PC-3 (cell line): ENCODE measurements around the gene WDR45B. TPM values are rescaled to one million over a fixed set of nuclear protein-coding genes. Genes with fewer than 3 reads are reported as not detected.

Experiments used
- ATAC-seq: fragments of 200-7000 bp; cut with Tn5 transposase; 2 replicates; pipeline ENCODE4 v1.9.1; 2020; ENCODE audit warnings: mild to moderate bottlenecking, moderate library complexity
- BruUV-seq: library from RNA; stranded (reverse); fragments of 400-500 nt; replicated peaks from 2 replicates; lab custom pipeline; 2021; lab: Mats Ljungman, UMichigan
- CTCF ChIA-PET: fragments of 300-600 bp; sonication (Branson Sonifier 250); formaldehyde crosslinking; loops from one replicate; lab custom pipeline; 2022; ENCODE audit warnings: antibody characterized with exemption; lab: Charles Lee
- POLR2A ChIA-PET: fragments of 300-600 bp; sonication (Branson Sonifier 250); formaldehyde crosslinking; loops from one replicate; lab custom pipeline; 2022; ENCODE audit warnings: antibody characterized with exemption; ENCODE audit not compliant: unreplicated experiment; lab: Charles Lee
- DNase-seq: peaks from one replicate; pipeline ENCODE4 v3.0.0-alpha.2; 2015
- H2AFZ ChIP-seq: fragments of 300-600 bp; sonication (generic); 2 replicates; pipeline ENCODE4 v1.6.0; 2016; ENCODE audit warnings: antibody characterized with exemption, low read length
- H3F3A ChIP-seq: fragments of 300-600 bp; sonication (generic); one replicate; pipeline ENCODE4 v1.6.0; 2017; ENCODE audit warnings: antibody characterized with exemption, low read length, control low read depth, mild to moderate bottlenecking; ENCODE audit not compliant: unreplicated experiment
- H3K27ac ChIP-seq: fragments of 300-600 bp; sonication (generic); 2 replicates; pipeline ENCODE4 v1.5.1; 2016; ENCODE audit warnings: mild to moderate bottlenecking, low read length
- H3K27me3 ChIP-seq: fragments of 300-600 bp; sonication (generic); 2 replicates; pipeline ENCODE4 v1.6.1; 2016; ENCODE audit warnings: low read length, mixed read lengths
- H3K36me3 ChIP-seq: fragments of 300-600 bp; sonication (generic); 2 replicates; pipeline ENCODE4 v1.6.1; 2016; ENCODE audit warnings: low read depth, mixed run types, low read length, mixed read lengths
- H3K4me1 ChIP-seq: fragments of 300-600 bp; sonication (generic); 2 replicates; pipeline ENCODE4 v1.5.1; 2016; ENCODE audit warnings: low read length; ENCODE audit not compliant: insufficient read depth
- H3K4me2 ChIP-seq: fragments of 300-600 bp; sonication (generic); 2 replicates; pipeline ENCODE4 v1.6.0; 2016; ENCODE audit warnings: low read length
- H3K4me3 ChIP-seq: fragments of 300-600 bp; sonication (generic); 2 replicates; pipeline ENCODE4 v1.5.1; 2016; ENCODE audit warnings: mild to moderate bottlenecking, low read length, mixed read lengths
- H3K79me2 ChIP-seq: fragments of 300-600 bp; sonication (generic); 2 replicates; pipeline ENCODE4 v1.6.1; 2017; ENCODE audit warnings: low read length, mixed read lengths
- H3K9ac ChIP-seq: fragments of 300-600 bp; sonication (generic); 2 replicates; pipeline ENCODE4 v1.6.0; 2016; ENCODE audit warnings: mild to moderate bottlenecking, low read length
- H3K9me2 ChIP-seq: fragments of 300-600 bp; sonication (generic); replicated peaks from 2 replicates; pipeline ENCODE4 v1.6.1; 2016; ENCODE audit warnings: mixed run types, low read length, mixed read lengths
- H3K9me3 ChIP-seq: fragments of 300-600 bp; sonication (generic); 2 replicates; pipeline ENCODE4 v1.6.1; 2016; ENCODE audit warnings: low read length, mixed read lengths
- H4K20me1 ChIP-seq: fragments of 300-600 bp; sonication (generic); 2 replicates; pipeline ENCODE4 v1.6.1; 2016; ENCODE audit warnings: low read length, mixed read lengths
- CTCF ChIP-seq: fragments of 300-600 bp; sonication (generic); conservative IDR thresholded peaks from 2 replicates; pipeline ENCODE4 v1.5.1; 2017; ENCODE audit warnings: antibody characterized with exemption, low read depth, mild to moderate bottlenecking, low read length
- EZH2 ChIP-seq: fragments of 300-600 bp; sonication (generic); IDR thresholded peaks from one replicate; pipeline ENCODE4 v1.6.1; 2017; ENCODE audit warnings: antibody characterized with exemption, mild to moderate bottlenecking, low read length; ENCODE audit not compliant: unreplicated experiment
- EZH2phosphoT487 ChIP-seq: fragments of 300-600 bp; sonication (generic); IDR thresholded peaks from 2 replicates; pipeline ENCODE4 v1.6.1; 2018; ENCODE audit warnings: mild to moderate bottlenecking, antibody characterized with exemption, low read length, borderline replicate concordance
- intact Hi-C: fragments of 100-400 bp; cut with micrococcal nuclease; formaldehyde crosslinking; loops from 2 replicates; pipeline ENCODE4 v1.9.0; 2023
- total RNA-seq: library from RNA; depleted of rRNA; stranded (reverse); fragments of >200 nt; gene quantifications from 2 replicates; pipeline ENCODE4 v1.2.3, GENCODE V29; 2014

WDR45B gene
- total RNA-seq, 1 experiment from 2014 or later, result 110 TPM

- Histone ChIP-seq H3K9me2 (no peaks in the 10 kb centered on the region), H3K36me3 (peaks cover 40% of the 10 kb centered on the region), H3K79me2 (peaks cover 39% of the 10 kb centered on the region), H3K4me2 (no peak overlapping the region), H3K9me3 (no peaks in the 10 kb centered on the region), H3K27me3 (no peaks in the 10 kb centered on the region), H4K20me1 (peaks cover 21% of the 10 kb centered on the region; the same call in 1 of the 2 replicates), H2AFZ (no peak overlapping the region), H3K9ac (no peak overlapping the region), H3K27ac (no peak overlapping the region), H3K4me1 (peaks cover 12% of the 10 kb centered on the region), H3F3A (no peaks in the 10 kb centered on the region), H3K4me3 (no peak overlapping the region)
- TF ChIP-seq CTCF, result no peak
- TF ChIP-seq EZH2phosphoT487, result no peak
- TF ChIP-seq EZH2, result no peak
- DNase-seq, result no peak
- intact Hi-C loops, result no loop called here
- POLR2A ChIA-PET, result no interaction called here
- CTCF ChIA-PET, result no interaction called here
- BruUV-seq, result no TSS peak
- no peak for ATAC-seq
Observed at GRCh38 chr17:82571855-82572254, 76.4 kb downstream of the WDR45B start.

GRCh38 chr17:82570277-82570676 is 78.0 kb downstream of the WDR45B start:
- CTCF ChIA-PET, result no interaction called here

More at GRCh38 chr17:82570277-82570676, 78.0 kb downstream of the WDR45B start:
- Histone ChIP-seq H3K4me2 (no peak overlapping the region), H3F3A (no peaks in the 10 kb centered on the region), H3K27ac (no peak overlapping the region), H2AFZ (no peak overlapping the region), H3K9me2 (no peaks in the 10 kb centered on the region), H4K20me1 (peaks cover 26% of the 10 kb centered on the region; the same call in 1 of the 2 replicates), H3K36me3 (peaks cover 46% of the 10 kb centered on the region), H3K9me3 (no peaks in the 10 kb centered on the region), H3K4me1 (peaks cover 12% of the 10 kb centered on the region), H3K27me3 (no peaks in the 10 kb centered on the region), H3K79me2 (peaks cover 53% of the 10 kb centered on the region), H3K4me3 (no peak overlapping the region), H3K9ac (no peak overlapping the region)
- POLR2A ChIA-PET, result no interaction called here
- intact Hi-C loops, result no loop called here
- TF ChIP-seq EZH2, result no peak
- TF ChIP-seq EZH2phosphoT487, result no peak
- TF ChIP-seq CTCF, result no peak
- DNase-seq (no peak), ATAC-seq (no peak)
- BruUV-seq, result no TSS peak
